Ramos (cell line): ENCODE data around the gene CAMTA1.

Experiments used
- in situ Hi-C: fragments of 300-500 bp; cut with MboI; formaldehyde crosslinking; loops from one replicate; pipeline ENCODE4 v1.14.3; 2022; ENCODE audit warnings: low sequenced_read_pairs; ENCODE audit not compliant: unreplicated experiment

CAMTA1 gene

GRCh38 chr1:7253988-7254587, 468.8 kb downstream of the CAMTA1 start:
- in situ Hi-C loops: no loop called here

GRCh38 chr1:7255303-7256058, 470.2 kb downstream of the CAMTA1 start:
- in situ Hi-C loops: no loop called here

- in situ Hi-C loops: no loop called here
Observed at GRCh38 chr1:7256526-7256925, 471.3 kb downstream of the CAMTA1 start.

- in situ Hi-C loops: no loop called here
Observed at GRCh38 chr1:7257225-7257624, 472.0 kb downstream of the CAMTA1 start.

- in situ Hi-C loops: no loop called here
Observed at GRCh38 chr1:7258589-7259135, 473.4 kb downstream of the CAMTA1 start.

GRCh38 chr1:7259955-7260354, 474.7 kb downstream of the CAMTA1 start:
- in situ Hi-C loops: no loop called here

GRCh38 chr1:7261490-7261889, 476.2 kb downstream of the CAMTA1 start:
- in situ Hi-C loops: no loop called here

GRCh38 chr1:7262611-7263010, 477.4 kb downstream of the CAMTA1 start:
- in situ Hi-C loops: no loop called here

GRCh38 chr1:7263021-7263960, 478.0 kb downstream of the CAMTA1 start:
- in situ Hi-C loops: no loop called here

- in situ Hi-C loops: no loop called here
Observed at GRCh38 chr1:7264101-7264500, 478.8 kb downstream of the CAMTA1 start.

- in situ Hi-C loops: no loop called here
Observed at GRCh38 chr1:7265771-7266371, 480.6 kb downstream of the CAMTA1 start.

- in situ Hi-C loops: no loop called here
Observed at GRCh38 chr1:7266561-7266960, 481.3 kb downstream of the CAMTA1 start.

- in situ Hi-C loops: no loop called here
Observed at GRCh38 chr1:7267493-7267892, 482.2 kb downstream of the CAMTA1 start.

- in situ Hi-C loops: no loop called here
Observed at GRCh38 chr1:7268983-7269382, 483.7 kb downstream of the CAMTA1 start.

GRCh38 chr1:7269525-7269924, 484.3 kb downstream of the CAMTA1 start:
- in situ Hi-C loops: no loop called here

GRCh38 chr1:7274256-7274655, 489.0 kb downstream of the CAMTA1 start:
- in situ Hi-C loops: no loop called here

GRCh38 chr1:7278045-7278444, 492.8 kb downstream of the CAMTA1 start:
- in situ Hi-C loops: no loop called here

- in situ Hi-C loops: no loop called here
Observed at GRCh38 chr1:7278827-7279765, 493.8 kb downstream of the CAMTA1 start.

- in situ Hi-C loops: no loop called here
Observed at GRCh38 chr1:7279769-7280168, 494.5 kb downstream of the CAMTA1 start.
